Dedifferentiated amniotic fluid mesenchymal stem cell (primary cell): Measurements from ENCODE around the gene NRDC.
"Not testable (repeated sequence)": the region's sequence is repeated elsewhere in the genome, so short reads cannot be mapped to it uniquely, and the experiment has no call there.

ENCODE experiments used
- DNase-seq: peaks from one replicate; pipeline ENCODE4 v3.0.0-alpha.2; 2016; ENCODE audit errors: extremely low spot score

The NRDC gene

DNA sequence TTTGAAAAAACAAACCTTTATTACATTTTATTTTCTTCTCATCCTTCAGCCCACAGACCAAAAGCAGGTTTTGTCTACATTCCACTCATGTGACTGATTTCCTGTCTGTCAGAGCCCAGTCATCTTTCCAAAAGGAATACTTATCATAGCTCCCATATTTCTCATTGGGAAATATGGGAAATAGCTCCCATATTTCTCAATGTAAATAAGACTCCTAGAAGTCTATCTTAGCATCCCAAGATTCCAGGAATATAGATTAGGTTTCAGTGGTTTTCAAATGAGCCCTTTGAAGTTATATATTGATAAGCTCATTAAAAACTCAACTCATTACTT is 19.1 kb upstream of the NRDC start:
- peak; percentile 80 for DNase-seq

DNA sequence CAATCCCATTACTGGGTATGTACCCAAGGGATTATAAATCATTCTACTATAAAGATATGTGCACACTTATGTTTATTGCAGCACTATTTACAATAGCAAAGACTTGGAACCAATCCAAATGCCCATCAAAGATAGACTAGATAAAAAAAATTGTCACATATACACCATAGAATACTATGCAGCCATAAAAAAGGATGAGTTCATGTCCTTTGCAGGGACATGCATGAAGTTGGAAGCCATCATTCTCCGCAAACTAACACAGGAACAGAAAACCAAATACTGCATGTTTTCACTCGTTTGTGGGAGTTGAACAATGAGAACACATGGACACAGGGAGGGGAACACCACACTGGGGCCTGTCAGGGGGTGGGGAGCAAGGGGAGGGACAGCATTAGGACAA is 16.2 kb upstream of the NRDC start:
- DNase-seq, result not testable (repeated sequence)

- no peak for DNase-seq
Observed at GRCh38 chr1:51878308-51878615, 265 bp downstream of the NRDC start.

- peak; percentile 48 for DNase-seq
Observed at GRCh38 chr1:51877434-51878307, 856 bp downstream of the NRDC start.

DNA sequence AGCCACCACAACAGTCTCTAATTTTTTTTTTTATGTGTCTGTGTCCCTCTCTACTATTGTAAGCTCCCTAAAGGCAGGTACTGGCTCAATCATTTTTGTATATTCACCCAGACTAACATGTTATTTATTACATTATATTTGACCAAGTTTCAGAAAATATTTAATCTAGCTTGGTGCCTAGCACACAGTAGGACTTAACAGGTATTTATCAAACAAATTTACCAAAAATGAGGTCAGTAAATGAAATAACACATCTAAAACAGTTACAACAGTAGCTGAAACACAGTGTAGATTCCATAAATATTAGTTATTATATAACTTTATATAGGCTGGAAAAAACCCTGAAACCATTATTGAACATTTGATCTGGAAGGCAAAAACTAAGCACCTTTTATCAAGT is 2.7 kb downstream of the NRDC start:
- DNase-seq, result no peak

GRCh38 chr1:51875291-51875772 is 3.2 kb downstream of the NRDC start:
- no peak for DNase-seq

GRCh38 chr1:51873270-51873669 is 5.3 kb downstream of the NRDC start:
- DNase-seq, result not testable (repeated sequence)

DNA sequence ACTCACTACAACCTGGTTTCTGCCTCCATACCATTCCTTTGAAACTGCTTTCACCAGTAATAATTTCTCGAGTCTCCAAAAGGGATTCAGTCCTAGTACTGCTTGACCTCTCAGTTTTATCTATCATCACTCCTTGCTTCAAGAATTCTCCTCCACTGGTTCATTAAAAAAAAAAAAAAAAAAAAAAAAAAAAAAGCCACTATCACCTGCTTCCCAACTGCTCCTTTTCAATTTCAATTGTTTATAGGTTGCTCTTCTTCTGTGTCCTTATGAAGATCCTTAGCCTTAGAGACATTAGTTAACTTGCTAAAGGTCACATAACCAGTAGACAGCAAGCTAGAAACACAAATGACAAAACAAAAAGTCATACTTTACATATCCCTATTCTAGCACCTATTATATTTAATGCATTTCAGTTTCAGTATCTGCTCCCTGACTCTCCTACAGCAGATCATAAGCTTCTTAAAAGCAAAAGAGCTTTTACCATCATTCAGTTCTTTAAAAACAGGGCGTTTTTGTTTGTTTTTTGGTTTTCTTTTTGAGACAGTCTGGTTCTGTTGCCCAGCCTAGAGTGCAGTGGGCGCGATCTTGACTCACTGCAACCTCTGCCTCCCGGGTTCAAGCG is 7.1 kb downstream of the NRDC start:
- no peak for DNase-seq

DNA sequence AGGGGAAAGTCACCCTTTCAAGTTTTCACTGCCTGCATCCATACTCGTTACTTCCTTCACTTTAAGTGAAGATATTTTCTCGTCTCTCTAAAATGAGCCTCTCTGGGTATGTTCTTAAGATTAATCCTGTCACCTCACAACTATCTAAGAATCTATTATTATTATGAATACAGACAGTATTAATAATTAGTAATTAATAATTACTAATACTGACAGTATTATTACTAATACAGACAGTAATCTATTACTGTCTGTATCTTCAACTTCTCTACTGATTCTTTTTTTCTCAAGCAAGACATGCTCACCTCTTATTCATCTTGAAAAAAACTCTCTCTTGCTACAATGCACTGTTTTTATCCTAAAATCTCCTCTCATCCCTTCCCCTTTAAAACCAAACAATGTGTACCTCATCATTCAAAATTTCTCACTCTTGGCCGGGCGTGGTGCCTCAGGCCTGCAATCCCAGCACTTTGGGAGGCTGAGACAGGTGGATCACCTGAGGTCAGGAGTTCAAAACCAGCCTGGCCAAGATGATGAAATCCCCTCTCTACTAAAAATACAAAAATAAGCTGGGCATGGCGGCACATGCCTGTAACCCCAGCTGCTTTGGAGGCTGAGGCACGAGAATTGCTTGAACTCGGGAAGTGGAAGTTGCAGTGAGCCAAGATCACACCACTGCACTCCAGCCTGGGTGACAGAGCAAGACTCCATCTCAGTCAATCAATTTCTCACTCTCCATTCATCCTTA is 7.8 kb downstream of the NRDC start:
- no peak for DNase-seq

DNA sequence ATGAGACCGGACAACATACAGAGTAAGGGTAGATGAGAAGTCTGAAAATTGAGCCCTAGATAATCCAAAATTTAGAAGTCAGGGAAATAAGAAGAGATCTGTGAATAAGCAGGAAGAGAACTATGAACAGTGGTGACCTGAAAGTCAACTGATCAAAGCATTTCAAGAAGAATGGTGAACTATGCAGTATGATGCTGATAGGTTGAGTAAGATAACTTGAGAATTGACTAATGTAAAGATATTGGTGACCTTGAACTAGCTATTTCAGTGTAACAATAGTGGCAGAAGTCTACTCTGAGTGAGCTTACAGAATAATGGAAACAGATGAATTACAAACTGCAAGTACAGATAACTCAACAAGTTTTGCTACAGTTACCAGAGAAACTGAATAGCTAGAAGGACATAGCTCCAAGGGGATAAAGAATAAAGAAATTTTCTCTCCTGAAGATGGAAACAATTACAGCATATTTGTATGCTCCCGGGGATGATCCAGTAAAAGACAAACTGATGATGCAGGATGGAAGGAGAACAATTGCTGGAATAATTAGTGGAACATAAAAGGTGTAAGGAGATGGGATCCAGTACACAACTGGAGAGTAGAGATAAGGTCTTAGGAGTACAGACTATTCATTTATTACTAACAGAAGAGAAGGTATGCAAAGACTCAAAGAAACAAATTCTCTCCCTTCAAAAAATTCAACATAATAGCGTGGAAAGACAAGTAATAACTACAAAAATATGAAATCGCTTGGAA is 10.9 kb downstream of the NRDC start:
- DNase-seq, result no peak

GRCh38 chr1:51863384-51863783 is 15.1 kb downstream of the NRDC start:
- no peak for DNase-seq

- no peak for DNase-seq
Observed at GRCh38 chr1:51861669-51862068, 16.9 kb downstream of the NRDC start.

- DNase-seq, result no peak
Observed at GRCh38 chr1:51859735-51860134, 18.8 kb downstream of the NRDC start.

DNA sequence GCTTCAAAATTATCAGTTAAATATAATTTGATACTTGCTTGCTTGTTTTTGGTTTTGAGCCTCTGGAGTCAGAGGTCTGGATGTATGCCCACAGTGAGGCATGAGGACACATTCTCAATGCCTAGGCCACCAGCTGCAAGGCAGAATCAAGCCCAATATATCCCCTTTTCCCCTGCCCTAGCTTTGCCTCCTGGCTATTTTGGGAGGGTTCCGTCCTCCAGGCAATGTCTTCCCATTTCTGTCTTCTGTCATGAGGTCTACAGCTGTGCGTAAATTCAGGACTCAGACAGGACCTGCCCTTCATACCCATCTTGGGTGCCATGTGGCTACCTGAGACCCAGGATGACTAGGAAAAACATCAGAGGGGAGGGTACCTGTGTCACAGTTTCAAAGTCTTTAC is 19.2 kb downstream of the NRDC start:
- no peak for DNase-seq

- no peak for DNase-seq
Observed at GRCh38 chr1:51858892-51859291, 19.6 kb downstream of the NRDC start.

- no peak for DNase-seq
Observed at GRCh38 chr1:51856745-51857144, 21.8 kb downstream of the NRDC start.

GRCh38 chr1:51855624-51856023 is 22.9 kb downstream of the NRDC start:
- DNase-seq, result no peak

GRCh38 chr1:51853360-51853759 is 25.2 kb downstream of the NRDC start:
- no peak for DNase-seq

GRCh38 chr1:51851882-51852396 is 26.6 kb downstream of the NRDC start:
- no peak for DNase-seq

- DNase-seq, result no peak
Observed at GRCh38 chr1:51850420-51851223, 27.9 kb downstream of the NRDC start.

- DNase-seq, result no peak
Observed at GRCh38 chr1:51847294-51847920, 31.1 kb downstream of the NRDC start.
